ENCODE measurements around the gene SLC13A2.
"Not testable (repeated sequence)": the region's sequence is repeated elsewhere in the genome, so short reads cannot be mapped to it uniquely, and the experiment has no call there.

The SLC13A2 gene

DNA sequence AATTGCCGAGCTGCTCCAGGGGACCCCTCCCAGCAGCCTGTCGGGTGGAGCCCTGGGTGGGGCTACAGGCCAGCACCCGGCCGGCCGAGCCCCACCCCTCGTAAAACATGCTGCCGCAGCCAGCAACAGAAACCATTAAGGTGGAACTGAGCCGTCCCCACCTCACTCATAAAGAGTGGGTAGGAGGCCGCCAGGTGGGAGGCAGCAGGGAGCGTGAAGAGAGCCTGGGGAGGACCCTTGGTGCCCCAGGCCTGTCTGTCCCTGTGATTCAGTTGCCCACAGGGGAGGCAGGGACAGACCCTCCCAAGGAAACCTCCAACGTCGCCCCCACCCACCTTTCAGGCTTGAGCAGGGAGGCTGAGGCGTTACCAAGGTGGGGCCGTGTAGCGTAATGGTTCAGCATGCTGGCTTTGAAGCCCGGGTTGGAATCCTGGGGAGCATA is 41.1 kb downstream of the SLC13A2 start:
- DNase-seq (ENCODE audit: low spot score): no peak

DNA sequence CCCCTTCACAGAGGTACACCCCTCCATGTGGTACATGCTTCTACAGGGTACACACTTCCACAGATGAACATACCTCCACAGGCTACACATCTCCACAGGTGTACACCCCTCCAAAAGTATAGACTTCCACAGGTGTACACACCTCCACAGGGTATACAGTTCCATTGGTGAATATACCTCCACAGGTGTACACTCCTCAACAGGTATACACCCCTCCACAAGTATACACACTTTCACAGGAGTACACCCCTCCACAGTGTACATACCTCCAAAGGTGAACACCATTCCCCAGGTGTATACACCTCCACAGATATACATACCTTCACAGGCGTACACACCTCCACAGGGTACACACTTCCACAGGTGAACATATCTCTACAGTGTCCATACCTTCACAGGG is 42.1 kb downstream of the SLC13A2 start:
- no peak for DNase-seq (ENCODE audit: low spot score)

DNA sequence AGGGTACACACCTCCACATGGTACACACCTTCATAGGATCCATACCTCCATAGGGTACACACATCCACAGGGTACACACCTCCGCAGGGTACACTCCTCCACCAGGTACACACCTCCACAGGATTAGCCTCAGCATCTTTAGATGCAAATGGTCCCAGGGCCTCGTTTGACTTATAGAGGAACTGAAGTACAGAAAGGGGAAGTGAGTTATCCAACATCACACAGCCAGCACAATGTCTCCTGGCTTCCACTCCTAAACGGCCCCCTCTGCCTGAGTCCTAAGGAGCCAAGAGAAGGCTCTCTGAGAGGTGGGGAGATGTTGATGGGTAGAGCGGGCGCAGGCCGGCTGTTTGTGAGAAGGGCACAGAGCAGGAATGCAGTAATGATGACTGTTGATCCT is 44.7 kb downstream of the SLC13A2 start:
- DNase-seq (ENCODE audit: low spot score): no peak

DNA sequence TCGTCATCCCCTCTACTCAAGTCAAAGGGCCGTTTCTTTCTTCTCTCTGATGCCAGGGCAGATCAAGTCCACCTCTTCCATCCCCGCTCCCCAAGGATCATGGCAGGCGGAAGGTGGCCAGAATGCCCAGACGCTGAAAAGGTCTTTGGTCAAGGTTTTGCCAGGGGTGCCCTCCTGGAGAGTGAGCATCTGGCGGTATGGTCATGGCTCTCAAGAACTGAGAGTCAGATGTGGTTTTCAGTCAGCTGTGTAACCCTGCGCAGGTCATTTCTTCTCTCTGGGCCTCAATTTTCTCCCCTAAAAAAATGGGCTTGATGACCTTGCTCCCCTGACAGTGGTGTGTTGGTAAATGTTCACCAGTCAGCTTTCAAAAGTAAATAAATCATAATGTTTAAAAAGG is 45.1 kb downstream of the SLC13A2 start:
- DNase-seq (ENCODE audit: low spot score): no peak

DNA sequence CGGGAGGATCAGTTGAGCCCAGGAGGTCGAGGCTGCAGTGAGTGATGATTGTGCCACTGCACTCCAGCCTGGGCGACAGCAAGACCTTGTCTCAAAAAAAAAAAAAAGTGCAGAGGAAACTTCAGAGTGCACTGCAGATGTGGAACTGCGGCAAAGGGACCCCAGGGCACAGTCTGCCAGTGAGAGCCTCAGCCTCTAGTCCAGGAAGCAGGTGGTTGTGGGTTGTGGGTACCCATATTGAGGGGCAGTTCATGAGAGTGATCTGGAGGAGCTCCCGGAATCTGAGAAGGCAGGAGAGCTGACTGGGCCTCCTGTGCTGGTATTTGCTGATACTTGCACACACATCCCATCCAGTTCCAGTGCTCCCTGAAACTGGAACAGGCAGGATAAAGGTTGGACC is 45.8 kb downstream of the SLC13A2 start:
- no peak for DNase-seq (ENCODE audit: low spot score)

DNA sequence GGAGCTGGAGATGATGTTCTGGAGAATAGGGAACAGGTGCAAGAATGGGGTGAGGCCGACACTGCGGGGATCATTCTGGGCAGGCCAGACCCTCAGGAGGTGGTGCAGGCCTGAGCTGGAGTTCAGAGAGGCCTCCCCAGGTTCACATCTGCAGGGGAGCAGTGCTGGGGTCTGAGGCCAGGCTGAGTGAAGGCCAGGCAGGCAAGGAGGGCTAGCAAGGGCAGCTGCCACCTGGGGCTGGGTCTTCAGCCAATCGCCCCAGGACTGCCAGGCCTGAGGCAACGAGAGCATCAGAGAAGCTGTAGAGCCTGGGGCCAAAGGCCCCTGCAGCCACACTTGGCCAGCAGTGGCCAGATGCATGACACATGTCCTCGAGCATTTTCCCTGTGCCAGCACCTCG is 47.2 kb downstream of the SLC13A2 start:
- no peak for DNase-seq (ENCODE audit: low spot score)

DNA sequence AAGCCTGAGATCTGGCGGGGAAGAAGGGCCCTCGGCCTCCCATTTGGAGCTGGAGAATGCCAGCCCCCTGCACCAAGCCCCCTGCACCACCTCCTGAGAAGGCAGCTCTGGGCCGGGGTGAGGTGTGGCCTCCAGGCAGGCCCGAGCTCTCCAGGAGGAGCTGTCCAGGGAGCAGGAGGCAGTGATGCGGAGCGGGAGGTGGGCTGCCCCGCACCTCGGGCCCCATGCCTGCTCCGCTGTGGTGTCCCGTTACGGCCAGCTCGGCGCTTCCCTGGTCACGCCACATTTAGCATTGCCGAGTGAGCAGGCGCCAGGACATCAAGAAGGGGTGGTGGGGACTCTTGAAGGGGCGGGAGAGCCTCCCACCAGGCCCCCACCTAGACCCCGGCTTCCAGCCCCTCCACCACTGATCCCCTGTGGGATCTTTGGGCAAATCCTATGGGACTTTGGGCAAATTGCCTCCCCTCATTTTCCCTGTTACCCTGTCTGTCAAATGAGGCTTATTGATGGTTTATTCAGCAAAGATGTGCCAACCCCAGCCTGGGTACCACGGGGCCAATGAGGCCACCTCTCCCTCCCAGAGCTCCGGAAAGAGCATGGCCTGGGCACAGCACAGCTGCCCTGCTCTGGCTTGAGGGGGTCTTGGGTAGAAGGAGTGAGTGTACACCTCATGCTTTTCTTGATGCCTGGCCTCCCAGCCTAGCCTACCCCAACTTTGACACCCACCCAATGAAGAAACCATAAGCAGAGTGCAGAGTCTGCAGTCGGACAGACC is 48.1 kb downstream of the SLC13A2 start:
- DNase-seq (ENCODE audit: low spot score): no peak

DNA sequence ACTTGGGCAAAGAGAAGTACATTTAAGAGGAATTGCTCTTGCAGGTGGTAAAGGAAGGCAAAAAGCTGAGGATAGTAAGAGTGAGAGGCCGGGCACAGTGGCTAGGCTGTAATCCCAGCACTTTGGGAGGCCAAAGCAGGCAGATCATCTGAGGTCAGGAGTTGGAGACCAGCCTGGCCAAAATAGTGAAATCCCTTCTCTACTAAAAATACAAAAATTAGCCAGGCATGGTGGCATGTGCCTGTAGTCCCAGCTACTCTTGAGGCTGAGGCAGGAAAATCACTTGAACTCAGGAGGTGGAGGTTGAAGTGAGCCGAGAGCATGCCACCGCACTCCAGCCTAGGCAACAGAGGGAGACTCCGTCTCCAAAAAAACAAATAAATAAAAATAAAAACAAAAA is 48.8 kb downstream of the SLC13A2 start:
- DNase-seq (ENCODE audit: low spot score): not testable (repeated sequence)

DNA sequence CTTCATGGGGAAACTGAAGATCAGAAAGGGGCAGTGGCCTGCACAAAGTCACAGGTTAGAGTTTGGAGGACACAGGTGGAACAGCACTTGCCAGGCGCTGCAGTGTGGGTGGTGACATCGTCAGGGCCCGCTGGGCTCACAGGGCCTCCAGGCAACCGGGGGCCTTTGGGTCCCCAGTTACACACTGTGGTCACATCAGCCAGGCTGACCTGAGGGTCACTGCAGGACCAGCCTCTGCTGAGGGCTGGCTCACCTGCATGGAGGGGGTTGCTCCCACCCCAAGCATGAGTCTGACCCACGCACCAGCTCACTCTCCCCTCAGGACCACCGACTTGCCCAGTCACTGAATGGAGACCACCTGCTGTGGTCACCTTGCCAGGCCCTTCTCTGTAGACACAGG is 49.7 kb downstream of the SLC13A2 start:
- no peak for DNase-seq (ENCODE audit: low spot score)

DNA sequence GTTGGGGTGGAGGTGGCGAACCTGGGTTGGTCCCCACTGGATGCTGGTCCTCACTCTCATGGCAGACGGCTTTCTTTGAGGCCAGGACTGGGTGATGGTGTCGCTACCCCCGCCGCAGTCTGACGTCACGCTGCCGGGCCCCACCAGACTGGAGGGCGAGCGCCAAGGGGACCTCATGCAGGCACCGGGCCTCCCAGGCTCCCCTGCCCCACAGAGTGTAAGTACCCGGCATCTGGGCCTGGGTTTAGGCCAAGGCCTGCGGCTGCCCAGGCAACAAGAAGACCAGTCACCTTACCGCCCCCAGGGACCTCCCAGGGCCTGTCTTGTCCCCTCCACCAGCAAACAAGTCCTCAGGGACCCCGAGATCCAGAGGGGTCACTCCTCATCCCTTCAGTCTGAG is 50.4 kb downstream of the SLC13A2 start:
- no peak for DNase-seq (ENCODE audit: low spot score)

DNA sequence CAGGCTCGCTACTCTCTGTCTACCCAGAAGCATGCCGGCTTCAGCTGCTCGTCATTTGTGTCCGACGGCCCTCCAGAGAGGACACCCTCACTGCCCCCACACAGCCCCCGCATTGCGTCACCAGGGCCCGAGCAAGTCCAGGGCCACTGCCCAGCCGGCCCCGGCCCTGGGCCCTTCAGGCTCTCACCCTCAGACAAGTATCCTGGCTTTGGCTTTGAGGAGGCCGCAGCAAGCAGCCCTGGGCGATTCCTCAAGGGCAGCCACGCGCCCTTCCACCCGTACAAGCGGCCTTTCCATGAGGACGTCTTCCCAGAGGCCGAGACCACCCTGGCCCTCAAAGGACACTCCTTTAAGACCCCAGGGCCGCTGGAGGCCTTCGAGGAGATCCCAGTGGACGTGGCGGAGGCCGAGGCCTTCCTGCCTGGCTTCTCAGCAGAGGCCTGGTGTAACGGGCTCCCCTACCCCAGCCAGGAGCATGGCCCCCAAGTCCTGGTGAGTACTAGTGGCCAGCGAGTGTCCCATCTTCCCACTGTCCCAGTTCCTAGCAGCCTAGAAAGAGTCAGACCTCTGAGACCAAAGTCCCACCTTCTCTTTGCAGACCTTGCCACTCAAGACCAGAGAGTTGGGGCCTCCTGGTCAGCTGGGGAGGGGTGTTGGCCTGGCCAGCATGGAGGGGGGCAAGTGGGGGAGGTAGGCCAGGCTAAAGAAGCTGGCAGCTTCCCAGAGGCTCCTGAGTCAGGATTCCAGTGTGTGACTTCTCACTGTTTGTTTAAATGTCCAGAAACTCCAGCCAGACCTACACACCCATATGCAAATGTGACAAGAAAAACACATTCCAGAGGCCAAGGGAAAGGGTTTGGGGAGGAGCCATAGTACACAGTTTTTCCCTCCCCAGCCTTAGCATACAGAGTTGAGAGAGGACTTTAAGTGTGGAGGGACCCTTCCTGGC is 51.3 kb downstream of the SLC13A2 start:
- DNase-seq (ENCODE audit: low spot score): peak; percentile 91

DNA sequence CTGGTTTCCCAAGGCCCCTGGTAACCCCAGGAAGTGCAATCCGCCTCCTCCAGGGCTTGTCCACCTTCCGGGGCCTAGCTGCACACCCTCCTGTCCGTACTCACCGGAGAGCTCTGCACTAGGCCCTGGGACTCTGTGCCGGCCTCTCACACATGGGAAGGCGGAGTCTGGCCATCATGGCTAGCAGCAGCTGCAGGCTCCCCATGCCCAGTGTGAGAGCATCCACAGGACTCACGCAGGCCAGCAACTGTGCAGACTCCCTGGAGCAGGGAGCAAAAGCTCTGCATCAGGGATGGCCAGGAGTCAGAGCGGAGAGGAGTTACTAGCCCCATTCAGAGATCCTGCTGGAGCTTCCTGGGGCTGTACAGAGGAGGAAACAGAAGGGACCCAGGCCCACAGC is 52.9 kb downstream of the SLC13A2 start:
- DNase-seq (ENCODE audit: low spot score): no peak

DNA sequence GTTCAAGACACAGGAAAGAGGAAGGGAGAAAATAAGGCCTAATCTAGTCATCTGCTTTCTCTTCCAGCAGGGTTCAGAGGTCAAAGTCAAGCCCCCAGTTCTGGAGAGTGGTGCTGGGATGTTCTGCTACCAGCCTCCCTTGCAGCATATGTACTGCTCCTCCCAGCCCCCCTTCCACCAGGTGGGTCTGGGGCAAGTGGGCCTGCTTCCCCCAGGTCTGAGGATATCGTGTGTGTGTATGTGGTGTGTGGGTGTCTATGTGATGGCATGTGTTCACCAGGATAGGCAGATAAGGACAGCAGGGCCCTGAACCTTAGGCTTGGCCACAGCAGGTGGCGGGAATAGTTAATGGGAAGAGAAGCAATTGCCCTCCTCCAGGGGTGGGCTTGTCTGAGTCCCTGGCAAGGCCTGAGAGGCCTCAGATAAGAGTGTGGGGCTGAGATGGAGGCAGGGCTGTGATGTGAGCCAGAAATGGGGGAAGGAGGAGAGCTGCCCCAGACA is 53.8 kb downstream of the SLC13A2 start:
- no peak for DNase-seq (ENCODE audit: low spot score)

DNA sequence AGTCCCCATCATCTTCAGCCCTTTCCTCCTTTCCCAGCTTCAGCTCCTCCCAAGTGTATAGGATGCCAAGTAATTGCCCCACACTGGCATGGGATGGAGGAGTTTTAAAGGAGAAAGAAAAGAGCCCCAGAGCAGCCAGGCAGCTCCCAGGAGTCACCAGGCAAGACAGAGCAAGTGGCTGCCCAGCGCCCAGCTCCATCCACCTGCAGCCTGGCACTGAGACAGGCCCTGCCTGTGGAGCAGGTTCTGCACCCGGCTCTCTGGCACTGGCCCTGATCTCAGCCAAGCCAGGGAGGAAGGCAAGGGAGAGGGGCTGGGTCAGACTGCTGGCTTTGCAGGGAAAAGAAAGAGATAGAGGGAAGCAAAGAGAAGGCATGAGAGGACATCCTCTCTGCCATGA is 54.4 kb downstream of the SLC13A2 start:
- no peak for DNase-seq (ENCODE audit: low spot score)

DNA sequence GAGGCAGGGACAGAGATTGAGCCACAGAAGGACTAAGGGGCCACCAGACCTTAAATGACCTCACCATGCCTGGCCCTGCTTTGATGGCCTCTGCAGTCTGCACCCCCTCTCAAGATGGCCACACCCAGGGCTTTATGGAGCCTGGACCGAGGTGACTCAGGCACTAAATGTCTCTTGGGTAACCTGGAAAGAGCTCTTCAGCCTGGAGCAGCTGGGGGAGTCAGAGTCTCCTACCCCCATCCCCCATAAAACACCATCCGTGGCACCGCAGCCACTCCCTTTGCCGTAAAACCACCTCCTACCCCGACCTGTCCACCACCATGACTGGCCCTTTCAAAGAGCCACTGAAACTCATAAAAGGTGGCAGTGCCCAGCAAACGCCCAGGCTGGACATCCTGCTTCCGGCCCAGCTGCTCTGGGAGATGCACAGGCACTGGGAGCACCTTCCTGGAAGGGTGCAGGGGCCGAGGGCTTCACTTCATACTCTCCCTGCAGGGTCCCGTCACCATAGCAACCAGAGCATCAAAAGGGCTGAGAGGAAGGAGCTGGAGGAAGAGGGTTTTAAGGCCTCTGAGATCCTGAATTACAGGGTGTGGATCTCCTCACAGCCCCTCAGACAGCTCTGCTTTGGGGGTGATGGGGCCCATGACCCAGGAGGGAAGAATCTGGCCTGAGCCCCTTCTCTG is 55.0 kb downstream of the SLC13A2 start:
- DNase-seq (ENCODE audit: low spot score): no peak

DNA sequence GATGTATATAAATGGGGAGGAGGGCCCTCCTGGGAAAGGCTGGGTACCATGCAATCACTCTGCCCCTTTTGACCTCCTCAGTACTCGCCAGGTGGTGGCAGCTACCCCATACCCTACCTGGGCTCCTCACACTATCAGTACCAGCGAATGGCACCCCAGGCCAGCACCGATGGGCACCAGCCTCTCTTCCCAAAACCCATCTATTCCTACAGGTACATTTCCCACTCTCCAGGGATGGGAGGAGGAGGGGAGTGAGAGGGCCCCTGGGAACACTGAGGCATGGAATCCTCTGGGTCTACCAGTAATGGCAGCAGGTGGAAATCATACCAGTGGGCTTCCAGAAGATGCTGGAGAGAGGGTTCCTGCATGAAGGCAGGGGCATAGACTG is 55.6 kb downstream of the SLC13A2 start:
- DNase-seq (ENCODE audit: low spot score): no peak

DNA sequence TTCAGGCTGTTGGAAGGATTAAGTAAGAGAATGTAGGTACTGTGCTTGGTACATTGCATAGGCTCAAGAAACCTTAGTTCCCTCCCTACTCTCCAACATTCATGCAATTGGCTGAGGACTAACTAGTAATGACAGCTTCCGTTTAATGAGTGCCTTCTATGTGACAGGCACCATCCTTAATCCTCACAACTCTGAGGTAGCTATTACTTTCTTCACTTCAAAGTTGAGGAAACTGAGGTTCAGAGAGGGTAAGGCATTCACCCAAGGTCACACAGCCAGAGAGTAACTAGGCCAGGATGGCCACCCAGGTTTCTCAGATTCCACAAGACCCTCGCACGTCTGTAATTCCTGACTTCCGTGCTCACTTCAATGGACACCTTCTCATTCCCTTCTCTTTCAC is 56.8 kb downstream of the SLC13A2 start:
- no peak for DNase-seq (ENCODE audit: low spot score)

DNA sequence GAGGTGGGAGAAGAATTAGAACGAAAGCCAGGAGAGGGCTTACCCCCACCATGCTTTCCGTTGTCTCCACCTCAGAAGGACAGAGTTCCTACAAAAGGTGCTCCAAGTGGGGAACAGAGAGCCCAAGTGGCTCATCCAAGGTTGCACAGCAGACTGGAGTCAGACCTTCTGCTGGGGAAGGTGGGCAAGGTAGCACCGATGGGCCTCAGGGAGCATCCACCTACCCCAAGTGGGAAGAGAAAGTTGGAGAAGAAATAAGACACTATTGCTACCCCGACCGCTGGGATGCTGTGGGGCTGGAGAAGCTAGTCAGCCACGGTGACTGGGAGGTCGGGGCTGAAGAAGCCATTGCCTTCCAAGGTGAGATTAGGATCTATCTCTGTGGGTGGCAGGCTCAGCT is 57.5 kb downstream of the SLC13A2 start:
- DNase-seq (ENCODE audit: low spot score): no peak

DNA sequence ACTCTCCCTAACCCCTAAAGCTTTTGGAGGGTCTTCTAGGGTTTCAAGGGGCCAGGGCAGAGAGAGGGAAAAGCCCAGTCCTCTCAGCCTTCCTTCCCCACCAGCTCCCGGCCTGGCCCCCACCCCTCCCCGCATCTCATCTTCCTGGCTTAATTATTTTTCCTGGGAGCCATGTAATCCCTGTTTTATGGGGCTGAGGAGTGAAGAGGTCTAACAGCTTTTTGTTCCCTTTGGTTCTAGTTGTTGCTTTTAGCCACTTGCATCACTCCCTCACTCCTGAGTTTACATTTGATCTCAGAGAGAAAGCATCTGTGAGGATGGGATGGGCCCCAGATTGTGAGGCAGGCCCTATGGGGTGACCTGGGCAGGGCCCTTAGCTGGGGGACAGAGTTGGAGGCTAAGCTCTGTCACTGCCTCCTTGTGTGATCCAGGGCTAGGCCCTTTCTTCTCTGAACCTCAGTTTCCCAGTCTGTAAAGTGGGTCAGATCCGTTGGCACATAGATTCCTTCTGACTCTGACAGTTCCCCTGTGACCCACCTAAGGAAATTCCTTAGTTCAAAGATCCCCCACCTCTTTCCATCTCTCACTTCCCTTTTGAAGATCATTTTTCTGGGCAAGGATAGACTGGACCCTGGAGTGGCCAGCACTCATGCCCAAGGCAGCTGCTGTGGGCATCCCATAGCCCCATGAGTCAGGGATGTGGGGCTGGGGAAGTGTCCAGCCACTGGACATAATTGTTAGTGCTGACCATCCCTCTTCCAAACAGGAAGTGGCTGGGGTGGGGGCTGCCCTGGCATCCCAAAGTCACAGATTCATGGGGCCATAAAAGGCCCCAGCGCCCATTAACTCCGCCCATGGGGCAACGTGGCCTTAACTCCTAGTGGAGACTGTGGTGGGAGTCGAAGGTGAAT is 58.9 kb downstream of the SLC13A2 start:
- DNase-seq (ENCODE audit: low spot score): no peak

DNA sequence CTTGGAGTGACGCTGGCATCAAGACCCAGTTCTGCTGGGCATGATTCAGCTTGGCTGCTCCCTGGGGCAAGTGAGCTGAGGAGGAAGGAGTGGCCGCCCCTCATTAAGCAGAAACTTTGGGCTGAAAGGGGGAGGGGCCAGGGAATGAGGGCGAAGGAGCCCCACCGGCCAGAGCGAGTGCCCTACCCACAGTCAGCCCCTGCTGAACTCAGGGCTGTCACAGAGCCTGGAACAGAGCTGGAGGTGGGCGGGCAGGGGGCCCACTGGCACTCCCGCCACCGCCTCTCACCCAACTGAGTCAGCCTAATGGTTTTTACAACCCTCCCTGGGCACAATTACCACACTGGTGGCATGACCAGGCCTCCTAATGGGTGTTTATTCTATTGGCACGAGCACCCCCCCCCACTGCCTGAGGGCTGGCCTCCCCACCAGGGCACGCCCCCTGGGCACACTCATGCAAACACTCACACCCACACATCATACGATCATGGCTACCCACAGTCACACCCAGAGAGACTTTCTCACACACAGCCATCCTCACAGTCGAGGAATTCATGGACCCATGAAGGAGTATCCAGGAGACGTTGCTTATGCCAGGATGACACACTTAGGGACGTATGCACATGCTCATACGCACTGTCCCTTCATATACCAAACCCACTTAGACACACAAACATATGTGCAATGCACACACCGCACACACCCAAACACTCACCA is 59.8 kb downstream of the SLC13A2 start:
- DNase-seq (ENCODE audit: low spot score): no peak

All from HuH-7 (cell line).